PC-3 (cell line): ENCODE data around the gene GDF3. TPM values are rescaled to one million over a fixed set of nuclear protein-coding genes. Genes with fewer than 3 reads are reported as not detected.
"Not testable (repeated sequence)": the region's sequence is repeated elsewhere in the genome, so short reads cannot be mapped to it uniquely, and the experiment has no call there.

Experiments
- ATAC-seq: fragments of 200-7000 bp; cut with Tn5 transposase; 2 replicates; pipeline ENCODE4 v1.9.1; 2020; ENCODE audit warnings: mild to moderate bottlenecking, moderate library complexity
- BruUV-seq: library from RNA; stranded (reverse); fragments of 400-500 nt; replicated peaks from 2 replicates; lab custom pipeline; 2021; lab: Mats Ljungman, UMichigan
- CTCF ChIA-PET: fragments of 300-600 bp; sonication (Branson Sonifier 250); formaldehyde crosslinking; loops from one replicate; lab custom pipeline; 2022; ENCODE audit warnings: antibody characterized with exemption; lab: Charles Lee
- POLR2A ChIA-PET: fragments of 300-600 bp; sonication (Branson Sonifier 250); formaldehyde crosslinking; loops from one replicate; lab custom pipeline; 2022; ENCODE audit warnings: antibody characterized with exemption; ENCODE audit not compliant: unreplicated experiment; lab: Charles Lee
- DNase-seq: peaks from one replicate; pipeline ENCODE4 v3.0.0-alpha.2; 2015
- H2AFZ ChIP-seq: fragments of 300-600 bp; sonication (generic); 2 replicates; pipeline ENCODE4 v1.6.0; 2016; ENCODE audit warnings: antibody characterized with exemption, low read length
- H3F3A ChIP-seq: fragments of 300-600 bp; sonication (generic); one replicate; pipeline ENCODE4 v1.6.0; 2017; ENCODE audit warnings: antibody characterized with exemption, low read length, control low read depth, mild to moderate bottlenecking; ENCODE audit not compliant: unreplicated experiment
- H3K27ac ChIP-seq: fragments of 300-600 bp; sonication (generic); 2 replicates; pipeline ENCODE4 v1.5.1; 2016; ENCODE audit warnings: mild to moderate bottlenecking, low read length
- H3K27me3 ChIP-seq: fragments of 300-600 bp; sonication (generic); 2 replicates; pipeline ENCODE4 v1.6.1; 2016; ENCODE audit warnings: low read length, mixed read lengths
- H3K36me3 ChIP-seq: fragments of 300-600 bp; sonication (generic); 2 replicates; pipeline ENCODE4 v1.6.1; 2016; ENCODE audit warnings: low read depth, mixed run types, low read length, mixed read lengths
- H3K4me1 ChIP-seq: fragments of 300-600 bp; sonication (generic); 2 replicates; pipeline ENCODE4 v1.5.1; 2016; ENCODE audit warnings: low read length; ENCODE audit not compliant: insufficient read depth
- H3K4me2 ChIP-seq: fragments of 300-600 bp; sonication (generic); 2 replicates; pipeline ENCODE4 v1.6.0; 2016; ENCODE audit warnings: low read length
- H3K4me3 ChIP-seq: fragments of 300-600 bp; sonication (generic); 2 replicates; pipeline ENCODE4 v1.5.1; 2016; ENCODE audit warnings: mild to moderate bottlenecking, low read length, mixed read lengths
- H3K79me2 ChIP-seq: fragments of 300-600 bp; sonication (generic); 2 replicates; pipeline ENCODE4 v1.6.1; 2017; ENCODE audit warnings: low read length, mixed read lengths
- H3K9ac ChIP-seq: fragments of 300-600 bp; sonication (generic); 2 replicates; pipeline ENCODE4 v1.6.0; 2016; ENCODE audit warnings: mild to moderate bottlenecking, low read length
- H3K9me2 ChIP-seq: fragments of 300-600 bp; sonication (generic); replicated peaks from 2 replicates; pipeline ENCODE4 v1.6.1; 2016; ENCODE audit warnings: mixed run types, low read length, mixed read lengths
- H3K9me3 ChIP-seq: fragments of 300-600 bp; sonication (generic); 2 replicates; pipeline ENCODE4 v1.6.1; 2016; ENCODE audit warnings: low read length, mixed read lengths
- H4K20me1 ChIP-seq: fragments of 300-600 bp; sonication (generic); 2 replicates; pipeline ENCODE4 v1.6.1; 2016; ENCODE audit warnings: low read length, mixed read lengths
- CTCF ChIP-seq: fragments of 300-600 bp; sonication (generic); conservative IDR thresholded peaks from 2 replicates; pipeline ENCODE4 v1.5.1; 2017; ENCODE audit warnings: antibody characterized with exemption, low read depth, mild to moderate bottlenecking, low read length
- EZH2 ChIP-seq: fragments of 300-600 bp; sonication (generic); IDR thresholded peaks from one replicate; pipeline ENCODE4 v1.6.1; 2017; ENCODE audit warnings: antibody characterized with exemption, mild to moderate bottlenecking, low read length; ENCODE audit not compliant: unreplicated experiment
- EZH2phosphoT487 ChIP-seq: fragments of 300-600 bp; sonication (generic); IDR thresholded peaks from 2 replicates; pipeline ENCODE4 v1.6.1; 2018; ENCODE audit warnings: mild to moderate bottlenecking, antibody characterized with exemption, low read length, borderline replicate concordance
- intact Hi-C: fragments of 100-400 bp; cut with micrococcal nuclease; formaldehyde crosslinking; loops from 2 replicates; pipeline ENCODE4 v1.9.0; 2023
- total RNA-seq: library from RNA; depleted of rRNA; stranded (reverse); fragments of >200 nt; gene quantifications from 2 replicates; pipeline ENCODE4 v1.2.3, GENCODE V29; 2014

GDF3 gene
- total RNA-seq, 1 experiment from 2014 or later: not detected

GRCh38 chr12:7679251-7680045, 16.1 kb downstream of the GDF3 start:
- Histone ChIP-seq H4K20me1 (no peaks in the 10 kb centered on the region), H3K9me2 (no peaks in the 10 kb centered on the region), H3K9me3 (no peaks in the 10 kb centered on the region), H3K4me3 (no peak overlapping the region), H3K36me3 (no peaks in the 10 kb centered on the region), H3K4me2 (no peak overlapping the region), H2AFZ (no peak overlapping the region), H3K27ac (no peak overlapping the region), H3K79me2 (no peaks in the 10 kb centered on the region), H3K27me3 (peaks cover 10% of the 10 kb centered on the region; the same call in 1 of the 2 replicates), H3F3A (no peaks in the 10 kb centered on the region), H3K4me1 (no peaks in the 10 kb centered on the region), H3K9ac (no peak overlapping the region)
- ChIA-PET POLR2A (no interaction called here), CTCF (no interaction called here)
- no peak for TF ChIP-seq EZH2
- TF ChIP-seq EZH2phosphoT487: no peak
- TF ChIP-seq CTCF: no peak
- no TSS peak for BruUV-seq
- ATAC-seq (no peak), DNase-seq (no peak)
- intact Hi-C loops: no loop called here

- Histone ChIP-seq H3K4me2 (no peak overlapping the region), H3K9ac (no peak overlapping the region), H3K9me2 (no peaks in the 10 kb centered on the region), H3K79me2 (no peaks in the 10 kb centered on the region), H3F3A (no peaks in the 10 kb centered on the region), H3K27me3 (peaks cover 12% of the 10 kb centered on the region; the same call in 1 of the 2 replicates), H3K36me3 (no peaks in the 10 kb centered on the region), H3K4me1 (no peaks in the 10 kb centered on the region), H3K9me3 (no peaks in the 10 kb centered on the region), H3K27ac (no peak overlapping the region), H2AFZ (no peak overlapping the region), H4K20me1 (no peaks in the 10 kb centered on the region), H3K4me3 (no peak overlapping the region)
- DNase-seq (no peak), ATAC-seq (no peak)
- ChIA-PET POLR2A (no interaction called here), CTCF (no interaction called here)
- no TSS peak for BruUV-seq
- TF ChIP-seq EZH2 (no peak), CTCF (no peak), EZH2phosphoT487 (no peak)
- intact Hi-C loops: no loop called here
These were observed 16.8 kb downstream of the GDF3 start for GRCh38 chr12:7678744-7679143.

GRCh38 chr12:7677432-7677888, 18.1 kb downstream of the GDF3 start:
- H2AFZ ChIP-seq, H3K36me3 ChIP-seq, H3K9me2 ChIP-seq, POLR2A ChIA-PET, BruUV-seq, H3K79me2 ChIP-seq, H3K4me2 ChIP-seq, H3K4me3 ChIP-seq, H3K9me3 ChIP-seq, H3K27ac ChIP-seq, H3K9ac ChIP-seq, H4K20me1 ChIP-seq, H3F3A ChIP-seq, H3K4me1 ChIP-seq: not testable (repeated sequence)
- CTCF ChIA-PET: interaction anchor here (1.6 kb wide), 1 partner anchor 129 kb away, joined by 4 read pairs; no protein-coding TSS in a partner anchor
- TF ChIP-seq CTCF: peak; percentile 50
- H3K27me3 ChIP-seq: peaks cover 12% of the 10 kb centered on the region; the same call in 1 of the 2 replicates
- ATAC-seq (0 out of 2 replicates have a peak, but pooled peaks have one; percentile 27), DNase-seq (peak; percentile 37)
- intact Hi-C loops: loop anchor here (1.0 kb wide), 1 partner anchor 130 kb away; no protein-coding TSS in a partner anchor

GRCh38 chr12:7675455-7675854, 20.1 kb downstream of the GDF3 start:
- H3K9me3 ChIP-seq, intact Hi-C loops, H3F3A ChIP-seq, H2AFZ ChIP-seq, H3K79me2 ChIP-seq, POLR2A ChIA-PET, H3K9me2 ChIP-seq, H3K4me3 ChIP-seq, ATAC-seq, H4K20me1 ChIP-seq, H3K4me1 ChIP-seq, H3K9ac ChIP-seq, CTCF ChIA-PET, DNase-seq, H3K36me3 ChIP-seq, H3K4me2 ChIP-seq, H3K27ac ChIP-seq, BruUV-seq: not testable (repeated sequence)
- H3K27me3 ChIP-seq: peaks cover 12% of the 10 kb centered on the region; the same call in 1 of the 2 replicates
